ENCODE results near the gene ZBTB49. TPM values are rescaled to one million over a fixed set of nuclear protein-coding genes. Genes with fewer than 3 reads are reported as not detected.
A peak's percentile ranks its signal among the peaks of the same experiment; 100 is the strongest.

ZBTB49 gene
- total and polyA plus RNA-seq, 2 of the 13 experiments (the other 11 are each of a cell fraction or from before 2014, with no cell fraction given), result 3.3 to 4.3 TPM

DNA sequence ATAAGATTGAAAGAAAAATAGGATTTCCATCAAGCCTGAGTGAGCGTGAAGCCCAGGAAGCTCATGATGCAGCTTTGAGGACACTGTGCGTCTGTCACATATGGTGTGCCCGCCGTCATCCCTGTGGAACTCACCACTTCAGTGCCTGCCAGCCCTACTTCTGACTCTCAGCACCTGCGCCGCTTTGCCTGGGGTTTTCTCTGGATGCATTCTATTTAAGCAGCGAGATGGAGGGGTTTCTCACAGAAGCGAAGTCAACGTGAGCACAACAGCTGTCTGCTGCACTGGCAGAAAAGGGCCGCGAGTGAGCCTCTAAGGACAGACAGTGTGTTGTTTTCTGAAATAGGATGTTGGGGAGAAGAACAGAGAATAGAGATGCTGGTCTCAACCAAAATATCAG, 35.9 kb upstream of the ZBTB49 start:
- Histone ChIP-seq H3K27ac (ENCODE audit: extremely low read length, insufficient read depth, low read length) (no peak overlapping the region), H3K4me1 (ENCODE audit: insufficient read depth, low read length) (peaks cover 46% of the 10 kb centered on the region), H3K9me3 (ENCODE audit: low read length) (no peaks in the 10 kb centered on the region), H3K9ac (ENCODE audit: insufficient read depth, low read depth, low read length) (no peak overlapping the region), H3K36me3 (replicated peaks in 1 of 2; ENCODE audit: control insufficient read depth in 1 of 2, insufficient read depth in 2 of 2, low read length in 2 of 2) (no peaks in the 10 kb centered on the region), H3K4me3 (replicated peaks in 1 of 3; ENCODE audit: insufficient read depth in 1 of 3, low read depth in 2 of 3, low read length in 3 of 3) (no peak overlapping the region), H3K27me3 (ENCODE audit: control insufficient read depth in 1 of 2, insufficient read depth in 2 of 2, low read length in 2 of 2) (no peaks in the 10 kb centered on the region), H2AFZ (ENCODE audit: low read length) (no peak overlapping the region), H4K20me1 (ENCODE audit: insufficient read depth, low read length) (no peaks in the 10 kb centered on the region), H3K4me2 (ENCODE audit: low read depth, low read length) (no peak overlapping the region), H3K79me2 (ENCODE audit: insufficient read depth, low read length) (no peaks in the 10 kb centered on the region)
- in situ Hi-C loops (cut with HindIII; ENCODE audit: extremely low pct_ligation_motif_present, low pct_unique_long_range_greater_than_20kb), result no loop called here
- ChIA-PET CTCF (ENCODE audit: low intra/inter-chr PET ratio, low total read pairs) (interaction anchor here (1.1 kb wide), 1 partner anchor 81 kb away, joined by 3 read pairs; no protein-coding TSS in a partner anchor), POLR2A (no interaction called here)
- no peak for TF ChIP-seq MTA3 (CRISPR knock-in tag; IDR thresholded peaks at IDR 0.05)
- TF ChIP-seq SP1 (IDR thresholded peaks at IDR 0.05), result no peak
- TF ChIP-seq SP1 (CRISPR knock-in tag; IDR thresholded peaks at IDR 0.05), result no peak
- no peak for TF ChIP-seq GABPA (IDR thresholded peaks at IDR 0.05; ENCODE audit: low read depth, low read length)
- TF ChIP-seq GABPA (CRISPR knock-in tag; IDR thresholded peaks at IDR 0.05; ENCODE audit: low read depth), result no peak
- TF ChIP-seq ZNF468 (CRISPR knock-in tag; IDR thresholded peaks at IDR 0.05), result no peak
- no peak for TF ChIP-seq KDM4B (CRISPR knock-in tag; IDR thresholded peaks at IDR 0.05)
- intact Hi-C loops (cut with micrococcal nuclease; ENCODE audit: unreplicated experiment), result no loop called here
- no peak for ATAC-seq
- no TSS peak for BruUV-seq (replicated peaks)
- 97% methylated on average over 11 of the region's 11 CpGs for WGBS (ENCODE audit: low lambda C conversion rate)
- no peak for FAIRE-seq
- DNase-seq (ENCODE audit: low spot score), result no peak

DNA sequence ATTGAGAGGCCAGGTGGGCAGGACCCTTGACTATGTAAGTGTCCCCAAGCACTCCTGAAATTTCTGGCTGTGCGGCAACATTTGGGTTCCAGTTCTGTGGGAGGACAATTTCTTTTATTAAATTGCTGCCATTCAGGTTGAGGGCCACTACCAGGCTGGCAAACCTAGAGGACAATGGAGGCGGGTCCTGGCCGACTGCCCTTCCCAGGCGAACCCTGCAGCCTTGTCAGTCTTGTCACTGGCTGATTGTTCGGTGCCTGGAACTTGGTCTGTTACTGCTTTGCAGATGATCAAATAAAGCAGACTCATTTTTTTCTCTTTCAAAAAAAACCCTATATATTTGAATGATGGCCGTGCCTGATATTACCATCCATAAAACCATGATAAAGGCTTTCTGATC, 35.4 kb upstream of the ZBTB49 start:
- Histone ChIP-seq H4K20me1 (ENCODE audit: insufficient read depth, low read length) (no peaks in the 10 kb centered on the region), H3K27me3 (ENCODE audit: control insufficient read depth in 1 of 2, insufficient read depth in 2 of 2, low read length in 2 of 2) (no peaks in the 10 kb centered on the region), H3K27ac (ENCODE audit: extremely low read length, insufficient read depth, low read length) (no peak overlapping the region), H3K79me2 (ENCODE audit: insufficient read depth, low read length) (no peaks in the 10 kb centered on the region), H2AFZ (ENCODE audit: low read length) (no peak overlapping the region), H3K4me2 (ENCODE audit: low read depth, low read length) (no peak overlapping the region; the same call in 1 of the 2 replicates), H3K4me1 (ENCODE audit: insufficient read depth, low read length) (peaks cover 46% of the 10 kb centered on the region), H3K9ac (ENCODE audit: insufficient read depth, low read depth, low read length) (no peak overlapping the region), H3K4me3 (replicated peaks in 1 of 3; ENCODE audit: insufficient read depth in 1 of 3, low read depth in 2 of 3, low read length in 3 of 3) (no peak overlapping the region), H3K36me3 (replicated peaks in 1 of 2; ENCODE audit: control insufficient read depth in 1 of 2, insufficient read depth in 2 of 2, low read length in 2 of 2) (no peaks in the 10 kb centered on the region), H3K9me3 (ENCODE audit: low read length) (no peaks in the 10 kb centered on the region)
- DNase-seq (ENCODE audit: low spot score) (peak; percentile 34), FAIRE-seq (no peak), ATAC-seq (no peak)
- ChIA-PET CTCF (ENCODE audit: low intra/inter-chr PET ratio, low total read pairs) (interaction anchor here (1.1 kb wide), 1 partner anchor 80 kb away, joined by 3 read pairs; no protein-coding TSS in a partner anchor), POLR2A (no interaction called here)
- intact Hi-C loops (cut with micrococcal nuclease; ENCODE audit: unreplicated experiment) (no loop called here), in situ Hi-C loops (cut with HindIII; ENCODE audit: extremely low pct_ligation_motif_present, low pct_unique_long_range_greater_than_20kb) (loop anchor here (5.0 kb wide), 2 partner anchors 38 to 83 kb away; partner anchors contain the start of genes LYAR and ZBTB49)
- BruUV-seq (replicated peaks), result no TSS peak
- 34% methylated on average over 5 of the region's 6 CpGs for WGBS (ENCODE audit: low lambda C conversion rate)
- no peak for TF ChIP-seq HNRNPK (IDR thresholded peaks at IDR 0.05; ENCODE audit: low read depth, low read length, poor library complexity, severe bottlenecking)
- TF ChIP-seq MATR3 (CRISPR knock-in tag; IDR thresholded peaks at IDR 0.05), result no peak
- no peak for TF ChIP-seq MXD1 (CRISPR knock-in tag; IDR thresholded peaks at IDR 0.05)
- TF ChIP-seq SOX13 (IDR thresholded peaks at IDR 0.05), result no peak
- TF ChIP-seq SOX13 (CRISPR knock-in tag; conservative IDR thresholded peaks at IDR 0.05 in 1 of 2, IDR thresholded peaks at IDR 0.05 in 1 of 2), result 0 out of 4 replicates have a peak, but pooled peaks of 1 of the 2 experiments have one; percentile 9
- TF ChIP-seq ZNF235 (CRISPR knock-in tag; IDR thresholded peaks at IDR 0.05; ENCODE audit: borderline replicate concordance), result no peak
